Measurements from ENCODE around the gene KRTCAP2.

GRCh38 chr1:155120253-155120652 lies 52.9 kb downstream of the KRTCAP2 start:
- TF ChIP-seq CTCF (conservative IDR thresholded peaks at IDR 0.05): no peak
- no peak for TF ChIP-seq ZFX (IDR thresholded peaks at IDR 0.05)

All from C4-2B (cell line).